Hippocampal formation (tissue), 2 donors: ENCODE results near the gene PAQR4.

Experiments used
- DNase-seq, 2 donors: peaks; one replicate each; lab custom pipeline; 2025; lab: John Stamatoyannopoulos, UW

Gene PAQR4

DNA sequence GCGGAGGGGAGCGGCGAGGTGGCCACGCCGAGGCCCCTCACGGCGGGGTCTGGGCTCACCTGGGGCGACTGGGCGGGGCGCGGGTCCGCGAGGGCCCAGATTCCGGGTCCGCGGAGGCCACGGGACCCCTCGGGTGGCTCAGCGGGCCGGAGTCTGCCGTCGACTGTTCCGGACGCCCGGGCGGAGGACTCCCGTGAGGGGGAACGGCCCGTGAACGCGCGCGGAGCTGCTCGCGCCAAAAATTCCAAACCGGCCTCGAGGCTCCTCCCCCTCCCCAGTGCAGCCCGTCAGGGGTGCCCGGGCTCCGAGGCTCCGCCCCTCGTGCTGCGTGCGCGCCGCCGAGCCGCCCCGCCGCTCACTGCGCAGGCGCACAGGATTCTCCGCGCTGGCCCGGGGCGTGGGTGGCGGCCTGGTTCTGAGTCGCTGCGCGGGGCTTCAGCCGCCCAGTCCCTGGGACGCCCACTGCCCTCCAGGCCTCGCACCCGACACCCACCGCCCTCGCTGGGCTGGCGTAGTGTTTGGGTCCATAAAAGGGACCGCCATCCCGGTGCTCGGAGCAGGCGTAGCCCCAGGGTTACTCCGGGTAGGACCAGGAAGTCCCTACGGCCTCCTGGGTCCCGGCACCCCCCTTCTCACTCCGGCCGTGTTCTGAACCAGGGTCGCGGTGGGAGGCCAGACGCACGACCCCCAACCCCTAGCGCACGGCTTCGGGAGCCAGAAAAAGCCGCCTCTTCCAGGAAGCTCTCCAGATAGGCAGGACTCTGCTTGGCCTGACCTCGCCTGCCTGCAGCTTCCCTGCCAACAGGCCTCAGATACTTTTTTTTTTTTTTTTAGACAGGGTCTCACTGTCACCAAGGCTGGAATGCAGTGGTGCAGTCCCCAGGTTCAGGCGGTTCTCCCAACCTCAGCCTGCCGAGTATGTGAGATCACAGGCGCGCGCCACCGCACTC is 11.4 kb downstream of the PAQR4 start, which contains the start of gene PKMYT1:
PKMYT1 (minus strand) TSS at position 220 of the 950 bp plus-strand sequence. CDS start 789 bp downstream, outside the sequence.
- peak; percentile 72 to 86 for DNase-seq

DNA sequence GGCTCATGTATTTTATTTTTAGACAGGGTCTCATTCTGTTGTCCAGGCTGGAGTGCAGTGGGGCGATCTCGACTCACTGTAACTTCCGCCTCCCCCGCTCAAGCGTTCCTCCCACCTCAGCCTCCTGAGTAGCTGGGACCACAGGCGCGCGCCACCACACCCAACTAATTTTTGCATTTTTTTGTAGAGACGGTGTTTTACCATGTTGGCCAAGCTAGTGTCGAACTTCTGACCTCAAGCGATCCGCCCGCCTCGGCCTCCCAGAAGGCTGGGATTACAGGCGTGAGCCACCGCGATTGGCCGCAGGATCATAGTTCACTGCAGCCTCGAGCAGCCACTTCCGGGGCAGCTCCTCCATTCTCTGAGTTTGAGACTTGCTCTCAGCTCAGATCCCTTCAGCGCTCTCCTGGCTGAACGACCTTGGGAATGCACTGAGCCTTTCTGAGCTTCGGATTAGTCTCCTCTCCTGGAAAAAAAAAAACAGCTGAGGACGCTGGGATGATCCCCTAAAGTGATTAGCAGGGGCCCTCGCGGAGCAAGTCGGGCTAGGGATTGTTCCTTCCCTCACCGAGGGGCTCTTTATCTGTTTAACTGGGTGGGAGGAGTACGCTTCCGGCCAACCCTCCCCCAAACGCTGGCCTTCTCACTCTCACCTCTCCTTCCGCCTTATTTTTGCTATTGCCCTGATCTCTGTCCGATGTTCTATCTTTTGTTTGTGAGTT is 12.2 kb downstream of the PAQR4 start:
- DNase-seq = no peak

GRCh38 chr16:2981899-2982250 is 12.7 kb downstream of the PAQR4 start:
- no peak for DNase-seq

GRCh38 chr16:2982402-2982801 is 13.3 kb downstream of the PAQR4 start:
- DNase-seq = no peak

DNA sequence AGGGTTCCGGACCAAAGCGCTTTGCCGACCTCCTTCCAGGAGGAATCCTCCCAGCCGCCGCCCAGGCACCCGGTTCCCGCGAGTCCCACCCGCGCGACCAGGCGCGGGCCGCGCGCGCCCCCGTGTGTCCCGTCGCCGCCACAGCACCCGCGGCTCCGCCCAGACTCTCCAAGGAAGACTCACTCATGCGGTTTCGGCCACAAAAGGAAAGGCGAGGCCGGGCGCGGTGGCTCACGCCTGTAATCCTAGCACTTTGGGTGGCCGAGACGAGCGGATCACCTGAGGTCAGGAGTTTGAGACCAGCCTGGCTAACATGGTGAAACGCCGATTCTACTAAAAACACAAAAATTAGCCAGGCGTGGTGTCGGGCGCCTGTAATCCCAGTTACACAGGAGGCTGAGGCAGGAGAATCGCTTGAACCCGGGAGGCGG is 14.6 kb downstream of the PAQR4 start:
- peak; percentile 49 to 67 for DNase-seq

GRCh38 chr16:2985462-2985861 is 16.3 kb downstream of the PAQR4 start:
- DNase-seq = no peak

GRCh38 chr16:2985893-2986355 is 16.8 kb downstream of the PAQR4 start:
- no peak for DNase-seq

- no peak for DNase-seq
Measured at GRCh38 chr16:2986623-2987188, 17.6 kb downstream of the PAQR4 start.

DNA sequence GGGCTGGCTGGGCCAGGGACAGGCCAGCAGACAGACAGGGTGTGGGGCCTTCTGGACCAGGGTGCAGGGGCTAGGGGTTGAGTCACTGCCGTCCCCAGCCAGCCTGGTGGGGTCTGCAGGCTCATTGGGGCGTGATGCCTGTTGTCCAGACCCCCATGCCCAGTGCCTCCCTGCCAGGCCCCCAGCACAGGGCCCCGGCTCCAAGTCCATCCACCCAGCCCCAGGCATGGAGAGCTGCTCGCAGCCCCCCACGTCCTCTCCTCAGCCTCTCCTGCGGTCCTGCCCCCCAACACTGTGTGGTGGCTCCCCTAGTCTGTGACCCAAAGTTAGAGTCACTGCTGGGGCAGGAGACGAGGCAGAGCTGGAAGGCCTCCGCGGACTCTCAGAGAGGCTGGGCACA is 18.1 kb downstream of the PAQR4 start:
- no peak for DNase-seq

DNA sequence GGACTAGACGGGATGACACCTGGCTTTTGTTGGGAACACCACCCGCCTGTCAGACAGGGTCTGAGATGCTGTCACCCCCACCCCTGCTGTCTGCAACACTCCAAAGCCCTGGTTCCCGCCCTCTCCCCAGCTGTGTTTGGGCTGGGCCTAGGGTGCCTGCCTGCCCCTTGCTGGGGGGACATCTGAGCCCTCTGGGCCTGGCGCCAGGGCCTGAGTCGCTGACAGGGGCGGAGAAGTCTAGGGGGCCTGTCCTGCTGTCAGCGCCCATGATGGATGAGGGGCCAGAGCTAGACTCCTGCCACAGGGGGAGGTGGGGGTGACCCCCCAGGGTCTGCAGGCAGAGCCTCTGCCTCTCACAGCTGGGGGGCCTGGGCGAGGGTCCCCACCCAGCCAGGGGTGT is 18.7 kb downstream of the PAQR4 start:
- no peak for DNase-seq

DNA sequence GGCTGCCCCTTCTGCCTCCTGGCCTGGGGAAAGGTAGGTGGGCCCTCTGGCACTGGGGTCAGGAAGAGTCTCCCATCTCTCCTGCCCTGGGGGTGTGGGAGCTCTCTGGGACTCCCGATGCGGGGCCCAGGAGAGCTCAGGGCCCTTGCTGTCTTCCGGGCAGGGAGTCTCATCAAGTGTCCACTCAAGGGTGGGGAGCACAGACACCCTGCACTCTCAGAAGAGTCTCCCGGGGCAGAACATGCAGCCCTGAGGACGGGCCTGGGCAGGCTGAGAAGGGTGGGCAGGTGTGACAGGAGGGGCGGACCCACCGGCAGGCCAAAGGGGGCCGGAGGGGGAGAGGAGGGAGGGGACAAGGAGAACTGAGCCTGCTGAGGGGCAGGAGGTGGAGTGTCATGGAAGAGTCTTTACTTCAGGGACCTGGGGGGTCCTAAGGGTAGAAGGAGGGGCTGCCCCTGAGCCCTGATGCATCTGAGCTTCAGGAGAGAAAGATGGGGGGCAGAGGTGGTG is 19.5 kb downstream of the PAQR4 start:
- DNase-seq = no peak

GRCh38 chr16:2990891-2991290 is 21.7 kb downstream of the PAQR4 start:
- DNase-seq = no peak

DNA sequence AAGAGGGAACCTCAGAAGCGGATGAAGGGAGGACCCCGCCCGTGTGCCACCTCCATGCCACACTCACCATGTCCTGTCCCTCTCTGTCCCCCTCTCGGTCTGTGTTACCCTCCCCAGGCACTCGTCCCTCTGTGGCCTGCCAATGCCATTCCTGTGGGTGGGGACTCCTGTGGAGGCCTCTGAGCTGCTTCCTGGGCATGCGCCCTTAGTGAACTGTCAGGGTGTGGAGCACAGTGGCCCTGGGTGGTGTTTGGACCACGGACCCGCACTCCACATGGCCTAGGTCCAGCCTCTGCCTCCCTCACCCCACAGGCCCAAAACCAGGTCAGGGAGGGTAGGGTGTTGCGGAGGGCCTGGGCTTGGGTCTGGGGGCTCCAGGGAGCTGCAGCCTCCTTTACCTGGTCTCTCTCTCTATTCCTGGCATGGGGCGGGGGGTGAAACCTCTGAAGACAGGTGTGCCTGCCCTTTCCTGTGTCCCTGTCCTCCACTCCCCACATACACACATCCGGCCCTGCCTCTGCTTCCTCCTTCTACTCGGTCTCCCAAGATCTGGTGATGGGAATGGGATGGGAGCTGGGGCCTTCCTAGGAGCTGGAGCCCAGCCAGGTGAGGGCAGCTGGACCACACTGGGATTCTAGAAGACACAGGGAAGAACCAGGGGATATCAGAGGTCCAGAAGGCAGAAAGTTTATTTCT is 22.6 kb downstream of the PAQR4 start:
- DNase-seq = no peak

DNA sequence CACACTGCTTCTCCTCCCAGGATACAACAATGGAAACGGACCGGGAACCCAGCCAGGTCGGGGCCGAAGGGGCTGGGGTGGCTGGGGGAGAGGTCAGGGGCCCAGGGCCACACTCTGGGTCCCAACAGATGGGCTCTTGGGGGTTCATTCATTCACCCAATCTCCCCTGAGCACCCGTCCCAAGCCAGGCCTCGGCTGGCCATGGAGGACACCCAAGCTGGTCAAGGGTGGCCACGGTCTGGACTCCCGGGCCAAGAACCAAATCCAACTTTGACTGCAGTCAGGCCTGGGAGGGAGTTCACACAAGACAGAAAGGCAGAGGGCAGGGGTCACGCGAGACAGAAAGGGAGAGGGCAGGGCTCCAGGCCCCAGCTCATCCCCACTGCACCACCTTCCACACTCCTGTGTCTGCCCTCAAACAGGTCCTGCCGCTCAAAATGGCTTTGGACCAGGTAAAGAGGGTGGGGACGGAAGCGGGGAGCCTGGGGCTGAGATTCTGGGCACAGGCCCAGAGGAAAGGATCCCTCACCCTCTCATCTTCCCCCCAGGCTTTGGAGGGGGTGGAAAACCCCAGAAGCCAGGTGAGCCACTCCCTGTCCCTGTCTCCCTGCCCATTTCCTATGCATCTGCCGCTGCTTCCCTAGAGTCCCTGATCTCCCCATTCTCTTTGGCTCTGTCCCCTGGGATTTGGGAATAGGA is 23.4 kb downstream of the PAQR4 start:
- DNase-seq = no peak

DNA sequence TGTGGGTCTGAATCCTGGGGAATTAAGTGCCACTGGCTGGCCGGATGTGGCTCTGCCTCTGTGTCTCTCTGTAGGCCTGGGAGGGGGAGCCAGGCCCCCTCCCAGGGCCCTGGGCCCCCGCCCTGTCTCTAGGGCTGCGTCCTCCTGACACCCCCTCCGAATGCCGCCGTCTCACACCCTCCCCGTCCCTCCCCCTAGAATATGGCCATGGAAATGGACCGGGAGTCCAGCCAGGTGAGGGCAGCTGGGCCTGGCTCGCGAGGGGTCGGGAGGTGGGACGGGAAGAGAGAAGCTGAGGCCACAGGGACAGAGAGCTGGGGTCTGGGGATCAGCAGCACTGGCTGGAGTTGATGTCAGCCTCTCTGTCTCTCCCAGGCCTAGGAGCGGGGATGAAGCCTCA is 27.1 kb downstream of the PAQR4 start:
- no peak for DNase-seq

DNA sequence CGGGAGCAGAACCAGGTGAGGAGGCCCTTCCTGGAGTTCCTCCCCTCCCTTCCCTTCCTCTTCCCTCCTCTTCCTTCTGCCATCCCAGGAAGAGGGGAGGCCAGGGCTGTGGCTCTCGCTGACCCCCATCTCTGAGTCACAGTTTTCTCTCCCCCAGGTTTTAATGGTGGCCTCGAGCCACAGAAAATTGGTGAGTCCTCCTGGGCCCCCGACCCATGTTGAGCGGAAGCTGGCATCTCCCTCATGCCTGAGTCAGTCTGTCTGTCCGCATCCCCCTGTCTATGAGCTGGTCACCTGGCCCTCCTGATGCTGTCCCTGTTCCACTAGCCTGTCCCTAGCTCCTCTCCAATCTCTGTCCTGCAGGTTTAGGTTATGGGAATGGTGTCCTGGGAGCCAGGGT is 30.8 kb downstream of the PAQR4 start:
- no peak for DNase-seq

- no peak for DNase-seq
Measured at GRCh38 chr16:3000540-3000939, 31.4 kb downstream of the PAQR4 start.

DNA sequence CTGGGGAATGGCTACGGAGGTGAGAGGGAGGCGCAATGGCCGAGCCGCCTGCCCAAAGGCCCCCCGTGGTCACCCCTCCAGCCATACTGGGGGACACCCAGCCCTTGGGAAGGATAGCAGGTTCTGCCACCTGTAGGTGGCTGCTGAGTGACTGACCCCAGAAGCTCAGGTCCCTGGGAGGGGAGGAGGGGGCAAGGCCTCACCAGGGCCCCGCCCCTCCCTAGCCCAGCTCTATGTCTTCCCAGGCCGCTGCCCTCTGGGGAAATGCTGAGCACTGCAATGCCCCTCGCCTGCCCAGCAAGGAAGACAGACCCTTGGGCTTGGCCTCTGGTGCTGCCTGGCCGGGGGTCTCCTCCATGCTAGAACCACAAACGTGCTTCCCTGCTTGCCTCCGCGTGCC is 32.2 kb downstream of the PAQR4 start:
- no peak for DNase-seq

DNA sequence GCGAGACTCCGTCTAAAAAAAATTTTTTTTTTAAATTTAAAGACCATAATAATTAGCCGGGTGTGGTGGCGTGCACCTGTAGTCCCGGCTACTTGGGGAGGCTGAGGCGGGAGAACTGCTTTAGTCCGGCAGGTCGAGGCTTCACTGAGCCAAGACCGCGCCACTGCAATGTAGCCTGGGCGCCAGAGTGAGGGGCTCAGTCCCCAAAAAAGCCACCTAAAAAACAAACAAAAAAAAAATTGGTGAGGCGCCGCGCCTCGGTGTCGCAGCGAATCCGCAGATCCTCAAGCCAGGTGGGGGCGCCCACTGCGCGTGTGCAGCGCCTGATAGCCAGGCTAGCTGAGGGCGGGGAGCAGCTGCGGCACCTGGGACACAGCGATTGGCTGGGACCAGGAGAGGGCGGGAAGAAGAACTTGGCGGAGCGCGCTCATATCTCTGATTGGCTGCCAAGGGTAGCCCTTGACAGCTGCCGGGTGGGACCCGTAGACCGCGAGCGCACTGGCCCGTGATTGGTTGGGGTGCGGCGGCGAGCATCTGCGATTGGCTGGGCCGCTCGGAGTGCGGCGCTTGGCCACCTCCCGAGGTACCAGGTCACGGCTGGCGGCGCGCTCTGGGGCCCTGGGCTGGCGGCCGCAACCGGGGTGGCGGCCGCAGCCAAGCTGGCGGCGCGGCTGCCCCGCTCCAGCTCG is 34.6 kb downstream of the PAQR4 start:
- peak; percentile 98 to 99 for DNase-seq

GRCh38 chr16:3004319-3004718 is 35.2 kb downstream of the PAQR4 start:
- no peak for DNase-seq
